ENCODE measurements around the gene PTPA.

PTPA gene

DNA sequence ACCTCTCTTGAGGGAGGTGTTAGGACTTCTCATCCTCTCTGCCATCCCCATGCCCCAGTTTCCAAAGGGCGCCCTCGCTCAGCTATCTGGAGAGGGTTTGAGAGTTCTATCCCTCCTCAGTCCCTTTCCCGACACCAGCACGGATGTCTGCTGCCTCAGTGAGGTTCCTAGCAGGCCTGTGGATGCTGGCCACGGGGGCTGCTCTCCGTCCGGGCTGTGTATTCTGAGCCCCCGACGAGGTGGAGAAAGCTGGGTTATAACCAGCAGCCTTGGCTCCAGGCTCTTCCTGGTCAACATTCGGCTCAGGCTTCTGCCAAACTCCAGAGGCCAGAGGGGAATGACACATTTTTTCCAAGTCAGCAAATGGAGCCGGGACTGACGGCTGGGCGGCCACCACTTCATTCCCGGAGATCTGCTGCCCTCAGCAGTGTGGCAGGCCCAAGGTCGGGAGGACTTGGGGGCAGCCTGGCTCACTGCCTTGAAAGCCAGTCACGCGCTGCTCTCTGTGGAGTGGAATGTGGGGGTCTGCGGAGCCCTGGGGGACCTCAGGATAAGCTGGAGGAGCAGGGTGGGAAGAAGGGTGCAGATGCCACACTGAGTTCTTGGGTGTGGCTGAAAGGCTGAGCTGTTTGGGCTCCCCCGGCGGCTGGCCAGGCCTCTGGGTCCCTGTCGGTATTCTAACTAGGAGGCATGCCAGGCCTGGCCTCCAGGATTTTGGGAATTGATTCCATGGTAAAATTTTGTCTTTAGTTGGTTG, 27.4 kb downstream of the PTPA start:
- Histone ChIP-seq H3K79me2 (ENCODE audit: insufficient read depth, low read length) (no peaks in the 10 kb centered on the region), H4K20me1 (ENCODE audit: low read depth, low read length) (no peaks in the 10 kb centered on the region), H3K4me2 (ENCODE audit: low read depth, low read length, poor library complexity, severe bottlenecking) (no peak overlapping the region), H2AFZ (ENCODE audit: low read depth, low read length, severe bottlenecking) (no peak overlapping the region), H3K27me3 (ENCODE audit: low read length) (no peaks in the 10 kb centered on the region), H3K9me2 (replicated peaks; ENCODE audit: insufficient read depth, low read length) (no peaks in the 10 kb centered on the region), H3K9me3 (ENCODE audit: insufficient read depth, low read length) (no peaks in the 10 kb centered on the region), H3K27ac (ENCODE audit: low read depth, low read length) (no peak overlapping the region), H3K9ac (ENCODE audit: low read length) (no peak overlapping the region), H3K4me3 (ENCODE audit: insufficient read depth, low read length, poor library complexity, severe bottlenecking) (no peak overlapping the region), H3K36me3 (ENCODE audit: low read length) (no peaks in the 10 kb centered on the region), H3F3A (ENCODE audit: insufficient read depth) (peaks cover 3% of the 10 kb centered on the region; the same call in 1 of the 2 replicates)
- no peak for TF ChIP-seq EZH2phosphoT487 (conservative IDR thresholded peaks at IDR 0.05; ENCODE audit: low read length)
- TF ChIP-seq, protein P1, sequence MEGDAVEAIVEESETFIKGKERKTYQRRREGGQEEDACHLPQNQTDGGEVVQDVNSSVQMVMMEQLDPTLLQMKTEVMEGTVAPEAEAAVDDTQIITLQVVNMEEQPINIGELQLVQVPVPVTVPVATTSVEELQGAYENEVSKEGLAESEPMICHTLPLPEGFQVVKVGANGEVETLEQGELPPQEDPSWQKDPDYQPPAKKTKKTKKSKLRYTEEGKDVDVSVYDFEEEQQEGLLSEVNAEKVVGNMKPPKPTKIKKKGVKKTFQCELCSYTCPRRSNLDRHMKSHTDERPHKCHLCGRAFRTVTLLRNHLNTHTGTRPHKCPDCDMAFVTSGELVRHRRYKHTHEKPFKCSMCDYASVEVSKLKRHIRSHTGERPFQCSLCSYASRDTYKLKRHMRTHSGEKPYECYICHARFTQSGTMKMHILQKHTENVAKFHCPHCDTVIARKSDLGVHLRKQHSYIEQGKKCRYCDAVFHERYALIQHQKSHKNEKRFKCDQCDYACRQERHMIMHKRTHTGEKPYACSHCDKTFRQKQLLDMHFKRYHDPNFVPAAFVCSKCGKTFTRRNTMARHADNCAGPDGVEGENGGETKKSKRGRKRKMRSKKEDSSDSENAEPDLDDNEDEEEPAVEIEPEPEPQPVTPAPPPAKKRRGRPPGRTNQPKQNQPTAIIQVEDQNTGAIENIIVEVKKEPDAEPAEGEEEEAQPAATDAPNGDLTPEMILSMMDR (IDR thresholded peaks at IDR 0.05; ENCODE audit: insufficient read depth, low read length, poor library complexity, severe bottlenecking) = no peak

DNA sequence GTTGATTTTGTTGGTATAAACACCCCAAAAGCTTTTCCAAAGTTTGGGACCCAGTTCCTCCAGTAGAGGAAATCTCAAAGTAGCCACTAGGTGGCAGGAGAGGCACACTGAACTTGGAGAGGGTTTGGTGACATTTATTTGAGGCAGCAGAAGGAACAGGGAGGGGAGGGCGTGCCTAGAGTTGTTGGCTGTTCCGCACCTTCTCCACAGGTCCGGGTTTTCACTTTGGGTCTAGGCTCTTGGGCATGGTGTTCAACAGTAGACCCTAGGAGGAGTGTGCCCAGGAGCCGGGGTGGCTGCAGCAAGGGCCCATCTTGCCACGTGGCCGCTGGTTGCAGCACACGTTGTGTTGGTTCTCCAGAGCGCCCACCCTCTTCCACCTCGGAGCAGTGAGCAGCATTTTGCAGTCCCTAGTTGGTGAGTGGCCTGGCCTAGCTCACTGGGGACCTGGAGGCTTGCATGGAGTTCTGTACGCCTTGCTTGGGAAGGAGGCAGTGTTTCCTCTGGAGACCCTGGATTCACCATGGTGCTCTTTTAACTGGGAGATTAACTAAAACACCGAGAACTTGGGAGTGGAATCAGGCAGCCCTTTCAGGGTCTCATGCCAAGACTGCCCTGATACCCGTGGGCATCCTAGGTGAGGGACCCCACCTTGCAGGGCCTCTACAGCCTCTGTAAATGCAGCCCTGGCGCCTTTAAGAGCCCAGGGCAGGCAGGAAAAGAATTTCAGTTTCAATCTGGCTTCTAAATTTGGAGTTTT, 28.2 kb downstream of the PTPA start:
- peak overlapping the region; percentile 59 for H3K4me2 ChIP-seq (ENCODE audit: low read depth, low read length, poor library complexity, severe bottlenecking)
- H3K36me3 ChIP-seq (ENCODE audit: low read length) = no peaks in the 10 kb centered on the region
- peaks cover 3% of the 10 kb centered on the region; the same call in 1 of the 2 replicates for H3F3A ChIP-seq (ENCODE audit: insufficient read depth)
- H3K27me3 ChIP-seq (ENCODE audit: low read length) = no peaks in the 10 kb centered on the region
- H2AFZ ChIP-seq (ENCODE audit: low read depth, low read length, severe bottlenecking) = peak overlapping the region; percentile 24
- no peaks in the 10 kb centered on the region for H3K9me2 ChIP-seq (replicated peaks; ENCODE audit: insufficient read depth, low read length)
- peak overlapping the region; percentile 74 for H3K27ac ChIP-seq (ENCODE audit: low read depth, low read length)
- peak overlapping the region; percentile 48 for H3K9ac ChIP-seq (ENCODE audit: low read length)
- TF ChIP-seq, protein P1 (IDR thresholded peaks at IDR 0.05; ENCODE audit: insufficient read depth, low read length, poor library complexity, severe bottlenecking) = peak; percentile 93
- no peak for TF ChIP-seq EZH2phosphoT487 (conservative IDR thresholded peaks at IDR 0.05; ENCODE audit: low read length)
- no peaks in the 10 kb centered on the region for H4K20me1 ChIP-seq (ENCODE audit: low read depth, low read length)
- H3K4me3 ChIP-seq (ENCODE audit: insufficient read depth, low read length, poor library complexity, severe bottlenecking) = peak overlapping the region; percentile 29
- no peaks in the 10 kb centered on the region for H3K79me2 ChIP-seq (ENCODE audit: insufficient read depth, low read length)
- H3K9me3 ChIP-seq (ENCODE audit: insufficient read depth, low read length) = no peaks in the 10 kb centered on the region

- Histone ChIP-seq H3K27me3 (ENCODE audit: low read length) (no peaks in the 10 kb centered on the region), H3K27ac (ENCODE audit: low read depth, low read length) (peak overlapping the region; percentile 74), H3K9me2 (replicated peaks; ENCODE audit: insufficient read depth, low read length) (no peaks in the 10 kb centered on the region), H3K9ac (ENCODE audit: low read length) (peak overlapping the region; percentile 48), H3K36me3 (ENCODE audit: low read length) (no peaks in the 10 kb centered on the region), H3F3A (ENCODE audit: insufficient read depth) (peaks cover 3% of the 10 kb centered on the region; the same call in 1 of the 2 replicates), H3K4me3 (ENCODE audit: insufficient read depth, low read length, poor library complexity, severe bottlenecking) (peak overlapping the region; percentile 29), H3K4me2 (ENCODE audit: low read depth, low read length, poor library complexity, severe bottlenecking) (peak overlapping the region; percentile 59), H2AFZ (ENCODE audit: low read depth, low read length, severe bottlenecking) (peak overlapping the region; percentile 24), H4K20me1 (ENCODE audit: low read depth, low read length) (no peaks in the 10 kb centered on the region), H3K9me3 (ENCODE audit: insufficient read depth, low read length) (no peaks in the 10 kb centered on the region), H3K79me2 (ENCODE audit: insufficient read depth, low read length) (no peaks in the 10 kb centered on the region)
- TF ChIP-seq EZH2phosphoT487 (conservative IDR thresholded peaks at IDR 0.05; ENCODE audit: low read length) = no peak
- TF ChIP-seq, protein P1 (IDR thresholded peaks at IDR 0.05; ENCODE audit: insufficient read depth, low read length, poor library complexity, severe bottlenecking) = no peak
These were observed 28.8 kb downstream of the PTPA start for GRCh38 chr9:129139993-129140396.

All from SU-DHL-6 (cell line).